GM12878 (cell line): Measurements from ENCODE around the gene DDX56.

Experiments
- ATF2 ChIP-seq: IDR thresholded peaks from 2 replicates; pipeline ENCODE4 v1.6.1; 2012; ENCODE audit warnings: low read length, inconsistent platforms
- BACH1 ChIP-seq: fragments of 450-650 bp; IDR thresholded peaks from 2 replicates; pipeline ENCODE4 v1.6.1; 2017; ENCODE audit warnings: mild to moderate bottlenecking, borderline replicate concordance
- CBFB ChIP-seq: IDR thresholded peaks from 2 replicates; pipeline ENCODE4 v1.6.1; 2016; ENCODE audit warnings: antibody characterized with exemption, low read depth
- CEBPZ ChIP-seq: fragments of 150-350 bp; IDR thresholded peaks from 2 replicates; pipeline ENCODE4 v1.6.1; 2016; ENCODE audit warnings: low read depth, low read length
- CREB1 ChIP-seq: IDR thresholded peaks from 2 replicates; pipeline ENCODE4 v1.6.1; 2012; ENCODE audit warnings: low read depth, mild to moderate bottlenecking, inconsistent platforms
- CTCF ChIP-seq, 3 experiments: IDR thresholded peaks in 2 of 3; conservative IDR thresholded peaks in 1 of 3; 2 replicates each; pipeline ENCODE4 v1.5.1; 2011; ENCODE audit warnings: low read depth in 3 of 3, low read length in 3 of 3, mild to moderate bottlenecking in 3 of 3, control low read depth in 2 of 3, moderate library complexity in 2 of 3, inconsistent platforms in 1 of 3, mixed read lengths in 1 of 3; ENCODE audit not compliant: control insufficient read depth in 2 of 3, insufficient read depth in 1 of 3; ENCODE audit errors: extremely low read depth in 1 of 3
- EP300 ChIP-seq, 2 experiments: fragments of 150-350 bp in 1 of 2; IDR thresholded peaks; 2 replicates each; pipeline ENCODE4 v1.6.1; 2011 to 2012; ENCODE audit warnings: low read depth in 2 of 2, low read length in 2 of 2, borderline replicate concordance in 1 of 2, improper control_type of control experiment in 1 of 2, inconsistent platforms in 1 of 2; ENCODE audit not compliant: control insufficient read depth in 1 of 2
- EZH2 ChIP-seq: IDR thresholded peaks from 2 replicates; pipeline ENCODE4 v1.6.1; 2012; ENCODE audit warnings: low read depth, mild to moderate bottlenecking, control low read depth, inconsistent platforms, low read length, borderline replicate concordance; ENCODE audit not compliant: control insufficient read depth
- GABPA ChIP-seq: IDR thresholded peaks from 2 replicates; pipeline ENCODE4 v1.6.1; 2014; ENCODE audit warnings: antibody characterized with exemption, low read depth, mild to moderate bottlenecking, inconsistent platforms
- HDAC6 ChIP-seq: fragments of 200-600 bp; sonication (generic); IDR thresholded peaks from one replicate; pipeline ENCODE4 v1.8.0; 2017; ENCODE audit warnings: antibody characterized with exemption; ENCODE audit not compliant: unreplicated experiment
- RAD21 ChIP-seq: IDR thresholded peaks from 2 replicates; pipeline ENCODE4 v1.6.1; 2011; ENCODE audit warnings: mild to moderate bottlenecking, low read depth, low read length, moderate library complexity; ENCODE audit not compliant: insufficient read depth
- RELB ChIP-seq: fragments of 450-650 bp; IDR thresholded peaks from 2 replicates; pipeline ENCODE4 v1.6.1; 2017; ENCODE audit warnings: low read depth, mild to moderate bottlenecking, moderate library complexity
- RFX5 ChIP-seq: IDR thresholded peaks from 2 replicates; pipeline ENCODE4 v1.6.1; 2011; ENCODE audit warnings: low read depth, low read length, improper control_type of control experiment
- WRNIP1 ChIP-seq: IDR thresholded peaks from 2 replicates; pipeline ENCODE4 v1.6.1; 2011; ENCODE audit warnings: low read depth, low read length, improper control_type of control experiment, borderline replicate concordance

DNA sequence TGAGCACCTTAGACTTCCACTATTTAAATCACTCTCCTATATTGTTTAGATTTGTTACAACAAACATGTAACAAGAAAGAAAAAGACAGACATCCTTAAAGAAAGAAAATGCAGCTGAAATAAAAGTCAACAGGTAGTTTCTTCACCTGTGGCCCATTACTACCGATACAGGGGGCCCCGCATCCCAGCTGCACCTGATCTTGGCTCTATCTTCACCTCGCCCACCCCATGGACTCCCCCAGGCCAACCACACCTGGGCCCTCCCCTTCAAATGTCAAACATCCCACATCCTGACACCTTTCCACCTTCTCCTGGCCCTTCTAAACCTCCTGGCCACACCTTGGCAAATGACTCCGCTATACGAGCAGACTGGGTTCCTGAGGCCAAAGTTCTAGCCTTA is 7.0 kb downstream of the DDX56 start:
- TF ChIP-seq RFX5 (no peak), EP300 (IDR thresholded peaks at IDR 0.05; ENCODE audit: borderline replicate concordance in 1 of 2, control insufficient read depth in 1 of 2, low read depth in 2 of 2, low read length in 2 of 2) (no peak), CEBPZ (no peak), RAD21 (no peak), RELB (no peak), EZH2 (no peak), WRNIP1 (no peak), CTCF (IDR thresholded peaks at IDR 0.05 in 2 of 3, conservative IDR thresholded peaks at IDR 0.05 in 1 of 3; ENCODE audit: control insufficient read depth in 2 of 3, extremely low read depth in 1 of 3, insufficient read depth in 1 of 3, low read depth in 3 of 3, low read length in 3 of 3) (no peak), ATF2 (no peak), BACH1 (no peak), CBFB (no peak), CREB1 (no peak), GABPA (no peak), HDAC6 (no peak)
